SW 1271 (cell line): ENCODE data around the gene OR1F1.
"Not testable (repeated sequence)": the region's sequence is repeated elsewhere in the genome, so short reads cannot be mapped to it uniquely, and the experiment has no call there.

Experiments
- DNase-seq, 2 experiments: peaks; one replicate each; lab custom pipeline; 2025; lab: John Stamatoyannopoulos, UW

Gene OR1F1

GRCh38 chr16:3198334-3199072 lies 10.5 kb downstream of the OR1F1 start:
- DNase-seq: no peak

- no peak for DNase-seq
These were observed 15.0 kb downstream of the OR1F1 start for GRCh38 chr16:3202903-3203539.

- not testable (repeated sequence) for DNase-seq
These were observed 17.9 kb downstream of the OR1F1 start for GRCh38 chr16:3205939-3206338.

DNA sequence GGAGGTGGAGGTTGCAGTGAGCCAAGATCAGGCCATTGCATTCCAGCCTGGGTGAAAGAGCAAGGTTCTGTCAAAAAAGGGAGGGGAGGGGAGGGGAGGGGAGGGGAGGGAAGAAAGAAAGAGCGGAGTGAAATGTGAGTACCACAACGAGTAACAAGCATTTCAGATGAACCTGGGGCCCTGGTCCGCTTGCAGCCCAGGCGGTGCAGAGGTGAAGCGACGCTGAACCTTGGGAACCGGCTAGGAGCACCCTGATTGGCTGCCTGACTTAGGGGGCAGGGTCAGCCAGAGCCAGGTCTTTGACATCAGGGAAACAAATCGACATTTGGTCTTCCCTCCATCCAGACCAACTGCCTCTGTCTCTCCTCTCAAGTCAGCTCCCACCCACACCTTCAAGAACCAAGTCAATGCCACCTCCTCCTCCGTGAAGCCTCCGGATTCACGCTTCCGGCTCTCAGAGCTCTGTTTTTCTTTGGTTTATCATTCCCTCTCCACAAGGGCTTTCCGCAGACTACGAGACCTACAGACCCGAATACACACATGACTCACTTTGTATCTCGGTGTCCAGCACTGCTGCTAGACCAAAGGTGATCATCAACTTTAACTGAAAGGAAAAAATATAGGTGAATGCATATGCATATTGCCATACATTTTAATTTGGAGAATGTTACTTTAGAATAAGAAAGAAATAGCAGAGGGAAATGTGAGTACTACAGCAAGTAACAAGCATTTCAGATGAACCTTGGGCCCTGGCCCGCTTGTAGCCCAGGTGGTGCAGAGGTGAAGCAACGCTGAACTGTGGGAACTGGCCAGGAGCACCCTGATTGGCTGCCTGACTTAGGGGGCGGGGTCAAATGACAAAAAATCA lies 19.3 kb downstream of the OR1F1 start:
- DNase-seq: no peak

GRCh38 chr16:3212006-3212405 lies 24.0 kb downstream of the OR1F1 start:
- no peak for DNase-seq

GRCh38 chr16:3212567-3212966 lies 24.6 kb downstream of the OR1F1 start:
- no peak for DNase-seq

DNA sequence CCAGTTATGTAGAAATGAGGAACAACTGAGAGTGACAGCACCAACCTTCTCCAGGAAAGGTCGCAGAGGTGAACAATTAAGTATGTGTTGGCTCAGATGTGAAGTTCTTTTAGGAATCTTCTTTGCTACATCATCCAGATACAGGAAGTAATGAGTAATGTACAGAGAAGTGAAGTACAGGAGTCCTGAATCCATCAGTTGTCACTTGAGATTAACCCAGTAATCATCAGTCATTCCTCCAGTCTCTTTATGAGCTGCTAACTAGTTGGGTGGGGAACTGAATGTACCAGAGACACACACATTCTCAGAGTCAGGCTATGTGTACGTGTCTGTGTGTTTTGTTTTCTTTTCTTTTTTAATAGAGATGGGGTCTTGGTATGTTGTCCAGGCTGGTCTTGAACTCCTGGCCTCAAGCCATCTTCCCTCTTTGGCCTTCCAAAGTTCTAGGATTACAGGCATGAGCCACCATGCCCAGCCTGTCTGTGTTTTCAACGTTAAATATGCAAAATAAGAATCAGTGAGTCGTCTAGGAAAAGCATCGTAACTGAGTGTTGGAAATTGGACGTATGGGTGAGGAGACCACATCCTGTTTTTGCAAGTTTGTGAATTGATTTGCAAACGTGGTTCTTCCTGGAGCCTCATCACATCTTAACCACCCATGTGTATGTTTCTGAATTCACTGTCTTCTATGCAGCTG lies 27.0 kb downstream of the OR1F1 start:
- DNase-seq: no peak

- DNase-seq: no peak
These were observed 27.7 kb downstream of the OR1F1 start for GRCh38 chr16:3215601-3216262.

DNA sequence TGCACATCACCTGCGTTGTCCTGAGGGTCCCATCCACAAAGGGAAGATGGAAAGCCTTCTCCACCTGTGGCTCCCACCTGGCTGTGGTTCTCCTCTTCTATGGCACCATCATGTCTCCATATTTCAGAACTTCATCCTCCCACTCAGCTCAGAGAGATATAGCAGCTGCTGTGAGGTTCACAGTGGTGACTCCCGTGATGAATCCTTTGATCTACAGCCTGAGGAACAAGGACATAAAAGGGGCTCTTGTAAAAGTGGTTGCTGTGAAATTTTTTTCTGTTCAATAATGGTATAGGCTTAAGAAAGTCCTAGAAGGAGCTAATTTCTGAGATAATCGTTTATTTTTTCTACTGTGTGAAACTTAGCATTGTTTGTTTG lies 28.2 kb downstream of the OR1F1 start:
- no peak for DNase-seq

DNA sequence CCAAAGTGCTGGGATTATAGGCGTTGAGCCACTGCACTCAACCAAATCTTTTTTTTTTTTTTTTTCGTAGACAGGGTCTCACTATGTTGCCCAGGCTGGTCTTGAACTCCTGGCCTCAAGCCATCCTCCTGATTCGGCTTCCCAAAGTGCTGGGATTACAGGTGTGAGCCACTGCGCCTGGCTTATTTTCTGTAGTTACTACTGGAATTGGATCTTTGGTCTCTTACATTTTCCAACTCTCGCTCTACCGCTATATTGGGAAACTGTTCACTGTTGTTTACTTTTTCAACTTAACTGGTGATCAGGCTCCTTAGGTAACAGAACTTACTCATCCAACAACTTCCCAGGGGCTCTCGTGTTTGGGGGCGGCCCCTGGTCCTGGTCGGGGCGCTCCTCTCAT lies 32.8 kb downstream of the OR1F1 start:
- DNase-seq: no peak

GRCh38 chr16:3223913-3224515 lies 36.0 kb downstream of the OR1F1 start:
- no peak for DNase-seq

DNA sequence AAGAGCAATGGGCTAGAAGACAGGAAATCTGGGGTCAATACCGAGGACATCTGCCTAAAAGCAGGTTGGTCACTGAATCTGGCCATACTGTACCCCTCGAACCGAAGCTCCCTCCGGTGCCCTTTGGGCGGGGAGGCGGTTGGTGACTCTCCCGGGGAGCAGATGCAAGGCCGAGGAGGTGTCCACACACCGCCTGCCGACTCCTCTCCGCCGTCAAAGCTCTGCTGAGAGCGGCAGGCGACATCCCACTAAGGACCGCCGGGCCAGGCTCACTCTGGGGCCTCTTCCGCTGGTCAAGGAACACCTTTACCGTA lies 46.5 kb downstream of the OR1F1 start:
- no peak for DNase-seq

- peak; percentile 53 to 85 for DNase-seq
These were observed 47.0 kb downstream of the OR1F1 start, which contains the start of gene ZNF200 for GRCh38 chr16:3234857-3235561. Gene ZNF200 (minus strand): TSS chr16:3235158. CDS start chr16:3233755, 1,403 bp downstream.

- DNase-seq: no peak
These were observed 48.1 kb downstream of the OR1F1 start for GRCh38 chr16:3235856-3236669.

DNA sequence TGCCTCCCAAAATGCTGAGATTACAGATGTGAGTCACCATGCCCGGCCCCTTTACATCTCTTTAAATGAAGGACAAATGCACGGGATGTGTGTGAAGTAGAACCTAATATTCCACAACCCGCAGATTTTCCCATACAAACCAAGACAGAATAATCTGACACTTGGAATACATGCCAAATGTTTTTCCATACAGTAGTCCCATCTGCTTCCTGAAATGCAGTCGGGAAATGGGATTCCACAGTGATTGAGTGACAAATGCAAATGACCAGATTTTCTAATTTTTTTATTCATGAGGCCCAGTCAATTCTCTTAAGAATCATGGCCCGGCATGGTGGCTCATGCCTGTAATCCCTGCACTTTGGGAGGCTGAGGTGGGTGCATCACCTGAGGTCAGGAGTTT lies 53.8 kb downstream of the OR1F1 start:
- DNase-seq: no peak

DNA sequence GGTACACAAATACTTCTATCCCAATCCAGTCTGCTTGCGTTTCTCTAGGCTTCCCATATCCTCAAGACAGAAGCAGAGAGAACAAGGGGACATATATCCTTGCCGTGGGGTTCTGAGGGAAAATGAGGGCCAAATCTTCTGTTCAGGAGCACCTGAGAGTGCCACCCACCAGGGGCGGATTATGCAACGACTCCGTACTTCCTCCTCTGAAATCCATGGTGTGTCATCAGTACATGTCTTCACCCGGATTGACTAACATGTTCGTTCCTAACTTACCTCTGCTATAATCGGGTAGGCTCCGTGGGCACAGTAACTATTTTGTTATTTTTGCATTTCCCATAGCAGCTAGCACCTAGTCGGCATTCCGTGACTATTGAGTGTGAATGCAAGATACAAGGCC lies 54.7 kb downstream of the OR1F1 start:
- no peak for DNase-seq

DNA sequence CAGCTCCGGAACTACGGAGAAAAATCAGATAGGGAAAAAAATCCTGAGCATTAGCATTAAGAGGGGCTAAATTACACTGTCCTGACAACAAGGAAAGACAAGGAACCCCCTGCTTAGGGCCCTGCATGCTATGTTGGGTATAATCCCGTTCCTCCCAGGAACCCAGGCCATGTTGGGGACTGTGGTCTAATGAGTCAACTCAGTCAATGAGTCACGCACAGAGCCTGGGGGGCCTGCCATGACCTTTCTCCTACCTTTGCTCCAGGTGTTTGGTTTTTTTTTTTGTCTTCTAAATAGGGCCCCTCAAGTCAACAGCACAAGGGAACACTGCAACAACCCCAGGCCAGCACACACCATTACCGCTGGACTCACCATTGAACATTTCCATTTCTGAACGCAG lies 55.9 kb downstream of the OR1F1 start:
- no peak for DNase-seq

- DNase-seq: no peak
These were observed 58.0 kb downstream of the OR1F1 start for GRCh38 chr16:3246002-3246401.

GRCh38 chr16:3246876-3247275 lies 58.9 kb downstream of the OR1F1 start:
- DNase-seq: no peak

DNA sequence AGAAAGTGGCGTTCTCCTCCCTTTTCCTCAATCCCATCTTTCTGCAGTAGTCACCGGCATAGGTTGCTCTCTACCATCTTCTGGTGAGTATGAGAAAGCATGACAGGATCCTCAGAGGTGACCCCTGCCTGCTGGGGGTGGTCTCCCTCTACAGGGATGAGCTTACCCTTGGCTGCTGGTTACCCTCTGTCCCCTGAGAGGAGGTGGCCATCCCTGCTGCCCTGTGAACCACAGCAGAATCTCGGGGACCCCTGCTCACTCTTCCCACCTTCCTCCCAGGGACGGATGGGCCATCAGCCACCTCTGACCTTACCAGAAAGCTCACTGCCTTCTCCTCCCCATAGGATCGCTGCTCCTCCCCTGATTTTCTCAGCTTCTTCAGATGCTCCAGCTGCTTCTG lies 60.6 kb downstream of the OR1F1 start:
- no peak for DNase-seq
